Endometrium (tissue), 2 donors: ENCODE results near the gene GATA5.

ENCODE experiments used
- FAIRE-seq: peaks from 2 replicates; lab custom pipeline; 2012; peaks lifted over from hg19 to GRCh38; lab: Jason Lieb, UNC
- donor health status: control.
- donor health status: control.

Gene GATA5

GRCh38 chr20:62472138-62472940 lies 3.5 kb downstream of the GATA5 start:
- FAIRE-seq = no peak

GRCh38 chr20:62470459-62470858 lies 5.3 kb downstream of the GATA5 start:
- FAIRE-seq = no peak

- no peak for FAIRE-seq
Observed at GRCh38 chr20:62470001-62470400, 5.8 kb downstream of the GATA5 start.

GRCh38 chr20:62469352-62469751 lies 6.4 kb downstream of the GATA5 start:
- FAIRE-seq = no peak

GRCh38 chr20:62466806-62467537 lies 8.8 kb downstream of the GATA5 start:
- no peak for FAIRE-seq

GRCh38 chr20:62466072-62466760 lies 9.6 kb downstream of the GATA5 start:
- no peak for FAIRE-seq

- FAIRE-seq = no peak
Observed at GRCh38 chr20:62464990-62465389, 10.8 kb downstream of the GATA5 start.

- no peak for FAIRE-seq
Observed at GRCh38 chr20:62464425-62464770, 11.4 kb downstream of the GATA5 start.

GRCh38 chr20:62463651-62464424 lies 12.0 kb downstream of the GATA5 start:
- FAIRE-seq = no peak

- no peak for FAIRE-seq
Observed at GRCh38 chr20:62462976-62463592, 12.7 kb downstream of the GATA5 start.

GRCh38 chr20:62461834-62462233 lies 14.0 kb downstream of the GATA5 start:
- no peak for FAIRE-seq

GRCh38 chr20:62461157-62461556 lies 14.6 kb downstream of the GATA5 start:
- no peak for FAIRE-seq

GRCh38 chr20:62460678-62461077 lies 15.1 kb downstream of the GATA5 start:
- no peak for FAIRE-seq

- no peak for FAIRE-seq
Observed at GRCh38 chr20:62459488-62459887, 16.3 kb downstream of the GATA5 start.

- FAIRE-seq = no peak
Observed at GRCh38 chr20:62458275-62459251, 17.2 kb downstream of the GATA5 start.

GRCh38 chr20:62457831-62458230 lies 18.0 kb downstream of the GATA5 start:
- FAIRE-seq = no peak

GRCh38 chr20:62457098-62457497 lies 18.7 kb downstream of the GATA5 start:
- no peak for FAIRE-seq

- FAIRE-seq = no peak
Observed at GRCh38 chr20:62455929-62456328, 19.9 kb downstream of the GATA5 start.

GRCh38 chr20:62454904-62455636 lies 20.7 kb downstream of the GATA5 start:
- FAIRE-seq = no peak
